GM19043 (cell line): ENCODE results near the gene ABCC12.

Experiments used
- ATAC-seq: cut with Tn5 transposase; IDR thresholded peaks from one replicate; pipeline ENCODE4 v1.9.1; 2021; ENCODE audit warnings: low read depth; ENCODE audit not compliant: unreplicated experiment

ABCC12 gene

DNA sequence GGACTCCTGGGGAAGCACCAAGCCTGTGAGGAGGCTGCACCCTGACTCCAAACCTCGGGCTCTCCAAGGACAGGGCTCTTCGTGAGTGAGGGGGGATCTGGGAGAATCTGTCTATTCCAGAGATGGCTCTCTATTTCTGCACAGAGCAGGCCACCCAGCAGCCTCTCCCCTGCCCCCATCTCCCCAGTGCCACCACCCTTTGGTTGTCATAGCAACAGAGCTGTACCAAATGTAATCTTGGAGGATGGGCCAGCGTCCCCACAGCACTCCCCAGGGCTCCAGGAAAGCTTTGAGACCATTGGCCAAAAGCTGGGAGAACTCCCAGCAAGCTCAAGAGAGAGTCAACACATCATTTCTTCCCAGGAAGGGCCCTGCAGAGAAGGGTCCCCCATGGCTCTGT is 49.3 kb downstream of the ABCC12 start:
- no peak for ATAC-seq
